GM18868 (cell line): ENCODE results near the gene POU3F3.

Experiments
- ATAC-seq: cut with Tn5 transposase; IDR thresholded peaks from one replicate; pipeline ENCODE4 v1.9.1; 2021; ENCODE audit warnings: mild to moderate bottlenecking, moderate library complexity; ENCODE audit not compliant: unreplicated experiment

Gene POU3F3

GRCh38 chr2:104859766-104860450, 6.0 kb downstream of the POU3F3 start:
- ATAC-seq = no peak

DNA sequence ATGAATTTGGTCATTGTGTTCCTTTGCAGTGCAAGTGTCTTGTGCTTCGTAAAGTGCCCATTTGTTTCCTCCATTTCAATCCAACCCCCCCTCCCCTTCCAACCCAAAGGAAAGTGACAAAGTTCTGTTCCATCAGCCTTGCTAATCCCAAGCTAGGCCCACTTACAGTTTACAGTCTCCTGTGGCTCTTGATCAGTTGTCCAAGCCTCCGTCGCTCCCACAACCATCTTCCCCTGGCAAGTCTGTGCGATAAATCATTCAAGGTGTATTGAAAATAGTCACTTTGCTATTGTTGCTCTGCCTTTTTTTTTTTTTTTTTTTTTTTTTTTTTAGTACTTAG, 6.5 kb downstream of the POU3F3 start:
- ATAC-seq = no peak

DNA sequence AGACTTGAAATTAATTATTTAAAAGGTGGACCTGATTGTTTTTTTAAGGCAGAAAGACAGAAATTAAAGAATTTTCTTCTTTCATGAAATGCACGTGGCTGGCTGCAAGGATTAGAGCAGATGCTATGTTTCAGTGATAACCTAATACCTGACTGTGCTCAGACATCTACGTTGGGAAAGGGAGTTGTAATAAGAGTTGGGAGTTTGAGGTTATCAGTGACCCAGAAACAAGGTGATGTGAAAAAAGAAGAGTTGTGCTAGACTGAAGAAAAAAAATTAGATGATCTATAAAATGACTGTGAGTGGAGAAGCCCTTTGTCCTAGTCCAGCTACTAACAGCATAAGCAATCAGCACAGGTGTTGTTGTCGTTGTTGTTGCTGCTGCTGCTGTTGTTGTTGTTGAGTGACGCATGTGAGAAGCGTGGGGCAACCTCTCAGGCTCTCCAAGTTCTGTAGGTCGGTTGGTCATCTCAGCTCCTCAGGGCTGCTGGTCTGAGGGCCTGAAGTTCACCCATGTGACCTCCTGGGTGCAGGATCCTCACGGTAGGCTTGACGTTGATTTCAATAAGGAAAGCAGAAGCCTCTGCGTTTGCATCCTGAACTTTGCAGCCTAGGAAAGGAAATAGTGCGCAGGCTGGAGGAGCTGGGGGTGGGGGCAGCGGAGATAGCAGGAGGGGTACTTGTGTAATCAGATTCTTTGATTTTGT, 7.6 kb downstream of the POU3F3 start:
- ATAC-seq = no peak

DNA sequence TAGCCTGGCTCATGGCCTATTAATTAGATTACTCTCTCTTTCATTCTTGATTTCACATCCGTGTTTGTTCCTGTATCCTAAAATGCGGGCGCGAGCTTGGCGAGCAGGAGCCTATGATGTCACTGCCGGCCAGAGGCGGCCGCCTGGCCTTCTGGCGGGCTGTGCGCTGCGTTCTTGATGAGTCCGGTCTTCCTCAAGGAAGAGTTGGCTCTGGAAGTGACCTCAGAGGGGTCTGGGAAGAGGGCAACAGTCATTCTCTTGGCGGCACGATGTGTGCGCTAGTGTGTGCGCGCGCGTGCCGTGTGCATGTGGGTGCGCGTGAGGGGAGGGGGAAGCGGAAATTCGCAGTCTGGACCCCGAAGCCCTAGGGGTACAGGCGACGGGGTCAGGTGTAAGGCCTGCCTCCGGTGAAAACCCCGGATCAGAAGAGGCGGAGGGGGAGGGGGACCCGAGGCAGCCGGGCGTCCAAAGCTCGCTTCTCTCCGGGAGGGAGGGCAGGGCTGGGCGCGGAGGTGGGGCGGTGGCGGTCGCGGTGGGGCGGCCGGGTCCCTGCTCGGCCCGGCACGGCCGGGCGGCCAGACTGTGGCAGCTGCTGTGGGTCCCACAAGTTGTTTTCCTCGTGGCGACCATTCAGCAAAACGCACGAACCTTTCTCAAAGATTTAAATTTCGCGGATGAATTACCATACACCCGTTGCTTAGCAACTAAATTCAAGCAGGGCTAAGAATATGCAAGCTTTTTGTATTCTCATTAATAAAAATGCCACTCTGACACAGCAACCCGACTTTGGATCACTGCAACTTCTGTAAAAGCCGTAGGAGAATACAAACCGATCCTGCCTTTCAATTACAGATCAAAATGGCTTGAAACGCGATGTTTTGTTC, 8.4 kb downstream of the POU3F3 start:
- no peak for ATAC-seq

DNA sequence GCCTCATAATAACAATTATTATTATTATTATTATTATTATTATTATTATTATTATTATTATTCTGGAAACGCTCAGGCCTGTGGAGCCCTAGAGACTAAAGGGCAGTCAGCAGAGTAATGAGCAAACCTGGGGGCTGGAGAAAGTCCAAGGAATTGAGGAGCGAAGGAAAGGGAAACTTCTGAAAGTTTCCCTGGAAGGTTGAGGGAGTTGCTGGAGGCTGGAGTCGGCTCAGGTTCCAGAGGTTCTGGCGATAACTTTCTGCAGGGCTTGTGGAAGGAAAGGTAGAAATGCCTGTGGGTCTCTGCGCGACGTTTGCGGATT, 9.2 kb downstream of the POU3F3 start:
- ATAC-seq = no peak

DNA sequence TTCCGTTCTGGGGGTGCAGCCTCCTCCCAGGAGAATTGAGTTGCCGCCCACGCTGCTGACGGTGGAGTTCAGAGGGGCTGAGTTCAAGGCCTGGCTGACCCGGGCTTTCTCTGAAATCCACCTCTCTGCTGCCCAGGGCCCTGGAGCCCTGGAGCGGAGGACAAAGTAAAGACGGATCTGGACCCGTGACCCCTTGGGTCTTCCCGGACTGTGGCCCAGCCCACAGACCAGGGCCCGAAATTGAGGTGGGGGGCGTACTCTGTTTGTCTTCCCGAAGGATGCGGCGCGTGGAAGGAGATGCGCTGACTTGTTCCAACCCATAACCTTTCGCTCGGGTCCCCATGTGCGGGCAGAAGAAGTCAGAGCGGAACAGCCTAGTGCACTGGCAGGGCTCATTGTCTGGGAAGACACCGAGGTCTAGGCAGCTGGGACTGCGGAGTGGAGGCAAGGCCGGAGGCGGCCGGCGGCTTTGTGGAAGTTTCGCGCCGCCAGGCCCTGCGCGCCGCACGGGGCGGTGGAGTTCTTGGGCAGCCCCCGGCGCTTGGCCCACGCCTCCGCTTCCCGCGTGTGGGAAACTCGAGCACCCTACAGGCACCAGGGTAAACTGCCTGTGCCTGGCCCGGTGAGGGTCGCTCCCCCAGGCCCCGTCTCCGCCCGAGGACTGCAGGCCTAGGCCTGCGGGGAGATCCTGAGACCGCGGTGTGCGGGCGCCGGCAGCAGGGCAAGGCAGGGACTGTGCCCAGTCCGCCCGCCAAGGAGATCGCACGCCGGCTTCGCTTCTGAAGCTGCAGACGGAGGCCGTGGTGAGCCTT, 9.8 kb downstream of the POU3F3 start:
- ATAC-seq = no peak

- no peak for ATAC-seq
These were observed 10.6 kb downstream of the POU3F3 start for GRCh38 chr2:104864280-104865095.

- ATAC-seq = no peak
These were observed 11.2 kb downstream of the POU3F3 start for GRCh38 chr2:104865096-104865470.

DNA sequence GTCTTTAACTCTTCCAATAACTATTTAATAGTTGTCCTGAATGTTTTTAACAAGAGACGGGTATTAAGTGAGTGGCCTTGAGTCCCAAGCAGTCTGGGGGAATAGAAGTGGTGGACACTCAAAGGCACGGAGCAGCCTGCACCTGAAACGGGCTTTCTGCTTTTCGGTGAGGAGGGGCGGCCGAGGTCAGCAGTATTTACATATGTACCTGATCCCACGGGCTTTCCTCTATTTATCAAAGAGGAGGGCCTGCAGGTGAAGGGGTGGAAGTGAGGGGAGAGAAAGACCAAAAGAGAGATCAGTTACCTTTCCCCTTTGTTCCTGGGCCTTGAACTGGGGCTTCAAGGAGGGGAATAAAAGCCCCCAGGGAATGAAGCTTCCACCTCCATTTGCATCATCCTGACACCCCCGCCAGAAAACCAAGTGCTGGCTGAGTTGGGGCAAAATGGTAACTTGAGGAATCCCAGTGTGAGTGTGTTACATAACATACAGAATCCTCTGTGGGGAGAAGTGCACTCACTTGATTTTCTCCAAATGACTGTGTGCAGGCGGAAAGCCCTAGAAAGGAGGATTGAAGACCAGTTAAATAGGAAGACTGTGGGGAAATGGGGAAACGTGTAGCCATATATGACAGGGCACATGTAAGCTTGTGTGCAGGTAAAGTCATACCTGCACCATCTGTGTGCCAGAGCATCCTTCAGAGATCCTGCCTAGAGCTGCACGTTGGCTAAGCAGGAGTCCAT, 12.4 kb downstream of the POU3F3 start:
- ATAC-seq = no peak

DNA sequence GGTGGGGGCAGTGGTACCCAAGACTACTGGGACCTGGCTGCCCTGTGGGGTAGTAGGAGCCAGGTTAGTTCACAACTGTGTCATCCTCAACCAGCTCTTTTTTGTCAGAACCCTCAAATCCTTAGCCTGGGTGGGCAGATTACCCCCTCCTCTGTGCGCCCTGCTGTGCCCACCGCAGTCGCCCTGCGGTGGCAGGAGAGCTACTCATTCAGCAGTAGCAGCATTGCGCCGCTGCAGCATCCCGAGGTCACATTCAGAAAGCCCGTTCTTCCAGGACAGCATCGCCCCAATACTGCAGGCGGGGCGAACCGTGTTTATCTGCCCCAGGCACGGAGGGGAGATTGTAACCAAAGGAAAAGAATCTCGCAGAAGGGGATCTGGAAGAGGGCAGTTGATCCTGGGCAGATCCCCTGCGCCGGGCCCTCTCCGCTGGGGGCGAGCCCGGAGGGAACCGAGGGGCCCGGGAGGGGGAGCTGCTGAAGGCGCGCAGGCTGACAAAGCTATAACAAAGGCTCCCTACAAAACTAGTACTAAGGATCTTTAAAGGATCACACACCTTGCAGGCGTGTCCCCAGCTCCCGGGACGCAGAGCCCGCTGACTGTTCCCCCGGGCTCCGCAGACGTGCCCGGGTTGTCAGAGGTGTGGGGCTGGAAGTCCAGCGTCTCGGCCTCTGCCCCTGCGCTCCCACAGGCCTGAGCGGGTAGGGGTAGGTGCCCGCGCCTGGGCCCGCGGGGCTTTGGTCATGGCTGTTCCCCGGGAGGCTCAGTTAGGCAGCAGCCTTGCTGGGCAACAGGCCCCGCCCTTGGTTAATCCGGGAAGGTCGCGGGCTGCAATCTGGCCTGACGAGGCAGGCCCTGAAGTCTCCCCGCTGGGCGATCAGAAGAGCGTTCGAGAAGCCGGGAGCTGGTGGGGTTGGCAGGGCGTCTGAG, 13.2 kb downstream of the POU3F3 start:
- no peak for ATAC-seq

- ATAC-seq = no peak
These were observed 14.0 kb downstream of the POU3F3 start for GRCh38 chr2:104867813-104868504.

DNA sequence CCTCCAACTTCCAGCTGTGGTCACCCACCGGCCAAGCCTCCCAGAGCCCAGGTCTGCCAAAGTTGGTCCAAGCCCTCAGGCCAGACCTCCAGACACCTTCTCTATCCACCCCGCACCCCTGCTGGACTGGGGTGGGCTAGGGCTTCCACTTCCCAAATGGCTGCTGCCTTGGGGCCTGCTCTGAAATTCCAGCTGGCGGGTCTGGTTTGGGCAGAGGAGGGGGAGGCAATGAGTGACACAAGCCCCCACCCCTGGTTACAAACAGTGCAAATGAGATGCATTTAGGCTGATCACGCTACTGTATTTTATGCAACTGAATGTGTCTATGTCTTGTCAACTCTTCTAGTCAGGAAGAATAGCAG, 14.6 kb downstream of the POU3F3 start:
- ATAC-seq = no peak

- no peak for ATAC-seq
These were observed 16.4 kb downstream of the POU3F3 start for GRCh38 chr2:104870100-104870975.

DNA sequence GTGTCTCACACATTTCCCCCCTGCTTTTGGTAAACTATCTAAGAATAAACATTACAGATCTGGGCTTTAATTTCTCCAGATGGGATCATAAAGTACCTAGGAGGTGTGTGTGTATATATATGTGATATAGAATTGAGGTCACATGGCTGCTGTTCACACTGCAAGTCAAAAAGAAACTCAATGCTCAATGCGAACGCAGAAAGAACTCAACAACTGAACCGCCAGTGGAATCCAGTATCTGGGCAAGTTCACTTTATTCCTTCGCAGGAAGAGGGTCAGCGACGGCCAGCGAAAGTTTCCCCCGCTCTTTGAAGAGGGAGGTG, 17.7 kb downstream of the POU3F3 start:
- ATAC-seq = no peak

DNA sequence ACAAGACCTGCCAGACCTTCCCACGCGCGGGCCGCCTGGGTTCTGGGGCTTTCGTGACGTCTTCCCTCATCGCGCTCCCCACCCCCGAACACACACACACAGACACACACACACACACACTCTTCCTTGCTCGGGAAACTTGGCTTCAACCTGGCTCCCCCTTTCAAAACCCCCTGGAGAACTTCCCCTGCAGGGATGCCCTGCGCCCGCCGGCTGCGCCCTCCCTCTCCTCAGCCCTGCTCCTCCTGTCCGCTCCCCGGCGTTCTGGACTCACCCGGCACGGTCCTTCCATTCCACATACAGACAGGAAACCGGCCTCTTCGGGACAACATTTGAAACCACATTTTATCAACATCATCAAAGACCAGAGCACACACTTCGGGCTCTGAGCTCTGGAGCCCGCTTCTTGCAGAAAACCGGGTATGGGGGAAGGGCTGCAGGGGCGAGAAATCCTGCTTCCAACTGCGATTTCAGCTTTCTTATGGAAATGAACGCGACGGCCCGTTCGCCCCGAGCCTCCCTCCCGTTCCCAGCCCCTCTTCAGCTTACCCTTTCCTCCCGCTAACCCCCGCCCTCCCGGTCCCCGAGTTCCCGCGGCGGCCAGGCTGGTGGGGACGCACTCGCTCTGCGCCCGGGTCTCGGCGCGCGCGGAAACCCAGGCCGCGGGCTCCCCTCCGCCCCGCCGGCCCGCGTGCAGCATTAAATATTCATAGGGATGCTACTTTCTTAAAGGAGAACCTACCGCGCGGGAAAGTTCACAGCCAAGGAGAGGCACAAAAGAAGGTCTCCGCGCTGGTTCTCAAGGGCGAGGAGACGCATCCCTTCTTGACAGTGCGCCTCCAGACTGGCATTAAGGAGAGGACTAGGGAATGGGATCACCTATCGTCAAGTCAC, 18.3 kb downstream of the POU3F3 start:
- no peak for ATAC-seq
